T-helper 2 cell treated with Interferon-gamma antibody and Interleukin-4, amounts not matched to agents 100 ng/mL and 5 ng/mL, for 36 hours (primary cell): ENCODE measurements around the gene FHL3. TPM values are rescaled to one million over a fixed set of nuclear protein-coding genes. Genes with fewer than 3 reads are reported as not detected.

ENCODE experiments used
- intact Hi-C: fragments of 100-400 bp; cut with micrococcal nuclease; formaldehyde crosslinking; loops from one replicate; pipeline ENCODE4 v1.15.1; 2023
- total RNA-seq: library from RNA; stranded (reverse); gene quantifications from 2 replicates; pipeline ENCODE4 v1.2.3, GENCODE V29; 2022

The FHL3 gene, protein sequence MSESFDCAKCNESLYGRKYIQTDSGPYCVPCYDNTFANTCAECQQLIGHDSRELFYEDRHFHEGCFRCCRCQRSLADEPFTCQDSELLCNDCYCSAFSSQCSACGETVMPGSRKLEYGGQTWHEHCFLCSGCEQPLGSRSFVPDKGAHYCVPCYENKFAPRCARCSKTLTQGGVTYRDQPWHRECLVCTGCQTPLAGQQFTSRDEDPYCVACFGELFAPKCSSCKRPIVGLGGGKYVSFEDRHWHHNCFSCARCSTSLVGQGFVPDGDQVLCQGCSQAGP
- 14.7 and 16.3 TPM in 2 replicates for total RNA-seq

DNA sequence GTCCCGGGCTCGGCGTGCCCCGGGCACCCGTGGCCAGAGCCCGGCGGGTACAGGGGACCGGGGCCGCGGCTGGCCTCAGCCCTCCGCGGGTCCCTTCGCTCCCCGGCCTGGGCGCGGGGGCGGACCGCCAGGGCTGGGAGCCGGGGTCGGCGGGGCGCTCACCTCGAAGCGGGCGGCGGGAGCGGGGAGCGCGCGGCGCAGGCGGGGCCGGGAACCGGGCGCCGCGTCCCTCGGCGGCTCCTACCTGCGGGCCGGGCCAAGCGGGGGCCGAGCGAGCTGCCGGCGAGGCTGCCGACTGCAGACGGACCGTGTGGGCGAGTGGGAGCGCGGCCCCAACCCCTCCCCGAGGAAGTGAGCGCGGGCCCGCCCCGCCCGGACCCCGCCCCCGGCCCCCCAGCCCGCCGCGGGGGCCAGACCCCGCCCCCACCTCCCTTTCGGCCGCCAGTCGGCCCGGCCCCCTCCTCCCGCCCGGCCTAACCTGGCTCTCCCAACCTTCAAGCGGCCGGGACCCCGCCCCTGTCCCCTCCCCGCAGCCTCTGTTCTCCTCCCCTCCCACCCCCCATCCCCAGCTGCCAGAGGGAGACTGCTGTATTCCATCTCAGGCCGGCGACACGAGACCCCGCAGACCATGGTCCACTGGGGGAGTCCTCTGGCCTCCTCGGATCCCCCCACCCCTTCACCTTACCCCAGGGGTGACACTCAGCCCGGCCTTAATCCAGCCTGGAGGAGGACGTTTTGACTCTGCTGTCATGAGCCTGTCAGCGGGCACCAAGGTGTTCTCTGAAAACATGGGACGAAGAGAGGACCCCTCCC lies at the start of gene FHL3:
TSS of gene FHL3 (minus strand) at position 320 of the 813 bp plus-strand sequence. CDS start 6,102 bp downstream, outside the sequence.
- intact Hi-C loops, result loop anchor here (2.0 kb wide), 1 partner anchor 15 kb away; the partner anchor contains the start of gene SF3A3

DNA sequence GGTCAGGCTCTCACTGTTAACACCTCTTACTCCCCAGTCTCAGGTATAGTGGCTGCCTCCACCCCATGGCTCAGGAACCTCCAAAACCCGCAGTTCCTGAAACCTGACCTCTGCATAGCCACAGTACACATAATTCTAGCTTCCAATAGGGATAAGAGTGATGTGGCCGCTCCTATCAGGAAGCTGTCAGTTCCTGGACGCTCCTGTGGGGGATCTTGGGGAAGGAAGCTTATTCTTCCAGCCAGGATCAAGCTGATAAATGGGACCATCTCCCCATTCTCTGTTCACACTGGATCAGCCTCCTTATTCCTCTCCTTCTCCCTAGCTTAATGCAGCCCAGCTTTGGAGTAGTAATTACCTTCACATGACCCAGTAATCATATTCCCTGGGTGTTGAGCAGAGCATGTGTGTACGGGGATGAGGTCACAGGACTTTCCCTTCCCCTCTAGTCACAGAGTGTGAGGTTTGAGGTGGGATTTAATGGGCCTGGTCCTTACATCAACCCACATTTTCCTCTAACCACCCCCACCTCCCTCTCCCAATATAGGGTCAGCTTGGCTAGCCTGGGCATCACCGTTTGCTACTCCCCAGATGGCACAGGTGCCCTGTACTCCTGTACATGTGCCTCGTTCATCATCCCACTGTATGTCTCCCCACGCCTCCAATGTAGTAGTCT lies 48.2 kb upstream of the FHL3 start:
- intact Hi-C loops, result no loop called here

DNA sequence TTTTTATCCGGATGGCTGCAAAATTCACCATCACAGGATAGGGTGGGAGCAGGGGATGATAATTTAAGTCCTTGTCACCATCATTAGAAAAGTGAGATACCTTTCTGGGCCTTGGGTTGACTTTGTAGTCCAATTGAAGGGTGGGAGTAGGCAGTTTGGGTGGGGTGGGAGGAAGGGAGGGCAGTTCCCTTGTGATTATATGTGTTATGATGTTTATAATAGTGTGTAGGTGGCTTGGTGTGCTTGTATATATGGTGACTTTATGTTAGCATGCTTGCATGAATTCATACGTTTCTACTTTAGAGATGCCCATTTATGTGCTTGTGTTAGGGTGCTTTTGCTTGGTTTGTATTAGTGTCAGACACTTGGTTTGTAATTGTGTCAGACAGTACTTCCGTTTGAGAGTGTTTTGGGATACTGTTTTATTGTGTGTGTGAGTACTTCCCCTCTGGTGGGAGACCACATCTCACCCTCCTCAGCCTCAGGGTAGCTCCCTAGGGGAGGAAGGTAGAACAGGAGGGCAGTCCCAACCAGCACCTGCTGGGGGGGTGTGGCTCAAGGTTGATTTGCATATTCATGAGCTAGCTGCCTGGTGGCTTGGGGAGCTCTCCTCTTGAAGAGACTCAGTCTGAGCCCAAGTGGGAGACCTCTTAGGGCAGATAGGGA lies 47.6 kb upstream of the FHL3 start:
- intact Hi-C loops, result no loop called here

DNA sequence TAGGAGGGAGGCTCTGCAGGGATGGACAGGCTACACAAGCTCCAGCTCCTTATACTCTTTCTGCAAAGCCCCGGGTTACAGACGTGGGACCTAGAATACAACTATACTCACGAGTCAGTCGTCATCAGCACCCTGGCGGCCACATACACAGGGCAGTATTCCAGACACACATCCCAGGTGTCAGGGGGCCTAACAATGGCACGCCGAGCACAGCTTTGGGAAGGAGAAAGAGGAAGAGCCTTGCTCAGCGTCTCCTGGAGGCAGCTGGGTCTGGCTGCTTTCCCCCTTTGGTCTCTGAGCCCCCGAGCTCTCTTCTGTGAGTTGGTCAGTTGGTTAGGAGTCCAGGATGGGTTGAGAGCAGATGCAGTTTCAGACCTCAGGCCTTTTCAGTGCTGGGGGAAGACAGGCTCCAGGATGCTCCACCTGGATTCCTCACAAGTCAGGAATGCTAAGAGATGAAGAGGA lies 45.8 kb upstream of the FHL3 start:
- intact Hi-C loops, result no loop called here

DNA sequence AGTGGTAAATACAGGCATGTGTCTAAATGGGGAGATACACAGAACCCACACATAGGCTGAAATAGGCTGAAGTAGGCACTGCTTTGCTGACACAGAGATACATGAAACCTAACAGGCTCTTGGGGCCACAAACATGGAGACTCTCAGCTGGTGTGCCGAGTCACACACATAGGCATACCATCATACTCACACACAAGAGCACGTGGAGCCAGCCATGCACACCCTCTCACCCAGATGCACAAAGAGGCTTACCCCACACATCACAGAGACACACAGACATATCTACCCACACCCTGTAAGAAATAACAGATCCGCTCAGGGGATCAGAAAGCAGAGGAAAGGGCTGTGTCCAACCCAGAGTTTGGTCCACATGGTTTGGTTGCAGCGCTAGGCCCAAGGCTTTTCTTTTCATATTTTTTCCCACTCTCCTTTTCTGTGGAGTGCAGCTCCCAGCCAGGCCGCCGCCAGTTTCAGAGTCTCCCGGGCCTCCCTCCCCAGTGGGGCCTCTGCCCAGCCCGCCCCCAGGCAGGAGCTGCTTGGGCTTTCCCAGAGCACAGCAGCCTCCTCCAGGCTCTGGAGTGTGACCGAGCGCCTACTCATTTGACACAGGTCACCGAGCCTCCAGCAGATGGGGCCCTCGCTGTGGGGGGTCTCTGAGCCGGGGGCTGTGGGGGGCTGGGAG lies 45.2 kb upstream of the FHL3 start:
- intact Hi-C loops, result no loop called here

DNA sequence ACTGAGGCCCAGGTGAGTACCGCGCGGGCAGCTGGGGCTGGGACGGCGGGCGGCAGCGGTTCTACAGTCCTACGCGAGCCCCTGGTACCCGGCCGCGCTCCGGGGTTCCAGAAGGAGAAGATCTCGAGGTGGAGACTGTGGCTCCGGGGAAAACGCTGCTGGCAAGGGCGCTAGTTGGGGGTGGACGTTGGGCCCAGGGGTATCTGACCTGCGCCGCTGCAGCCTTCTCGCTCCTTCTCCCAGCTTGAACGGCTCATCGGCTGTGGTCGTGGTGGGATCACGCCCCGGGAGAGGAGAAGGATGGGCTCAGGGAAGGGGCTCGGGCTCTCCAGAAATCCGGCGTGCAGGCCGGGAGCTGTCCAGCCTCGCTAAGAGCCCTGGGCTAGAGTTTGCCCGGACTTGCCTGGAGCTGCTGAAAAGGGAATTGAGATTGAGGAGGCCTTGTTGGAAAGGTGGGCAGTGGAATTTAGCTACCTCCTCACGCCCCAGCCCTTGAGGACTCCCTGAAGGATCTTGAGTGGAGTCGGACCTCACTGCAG lies 42.4 kb upstream of the FHL3 start:
- intact Hi-C loops, result loop anchor here (10.0 kb wide), 1 partner anchor 787 kb away; no protein-coding TSS in a partner anchor

DNA sequence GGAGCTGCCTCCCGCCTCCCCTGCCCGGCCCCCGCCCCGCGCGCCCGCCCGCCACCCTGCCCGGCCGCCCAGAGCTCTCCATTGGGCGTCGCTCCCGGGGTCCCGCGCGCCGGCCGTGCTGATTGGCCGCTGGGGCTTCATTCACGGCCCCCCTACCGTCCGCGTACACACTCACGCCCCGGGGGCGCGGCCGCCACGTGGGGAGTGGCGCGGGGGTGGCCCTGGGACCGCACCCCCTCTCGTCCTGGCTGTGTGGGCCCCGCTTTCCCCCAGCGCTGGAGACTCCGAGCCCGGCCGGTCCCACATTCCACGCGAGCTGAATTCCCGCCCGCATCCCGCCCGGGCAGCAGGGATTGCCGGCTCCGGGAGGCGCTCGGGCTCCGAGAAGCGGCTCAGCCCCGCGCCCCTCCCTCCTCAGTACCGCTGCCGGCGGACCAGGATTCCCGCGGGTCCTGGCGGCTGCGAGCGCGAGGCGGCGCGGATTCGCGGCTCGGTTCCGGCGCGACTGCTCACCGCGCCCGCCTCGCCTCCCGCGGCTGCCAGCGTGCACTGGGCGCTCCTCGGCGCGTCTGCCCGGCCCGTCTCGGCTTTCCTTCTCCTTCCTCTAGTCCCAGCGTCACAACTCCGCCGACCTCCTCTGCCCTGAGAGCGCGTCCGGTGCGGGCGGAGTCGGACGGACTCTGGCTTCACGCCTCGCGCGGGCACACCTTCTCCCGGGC lies 41.7 kb upstream of the FHL3 start:
- intact Hi-C loops, result loop anchor here (10.0 kb wide), 1 partner anchor 788 kb away; no protein-coding TSS in a partner anchor

DNA sequence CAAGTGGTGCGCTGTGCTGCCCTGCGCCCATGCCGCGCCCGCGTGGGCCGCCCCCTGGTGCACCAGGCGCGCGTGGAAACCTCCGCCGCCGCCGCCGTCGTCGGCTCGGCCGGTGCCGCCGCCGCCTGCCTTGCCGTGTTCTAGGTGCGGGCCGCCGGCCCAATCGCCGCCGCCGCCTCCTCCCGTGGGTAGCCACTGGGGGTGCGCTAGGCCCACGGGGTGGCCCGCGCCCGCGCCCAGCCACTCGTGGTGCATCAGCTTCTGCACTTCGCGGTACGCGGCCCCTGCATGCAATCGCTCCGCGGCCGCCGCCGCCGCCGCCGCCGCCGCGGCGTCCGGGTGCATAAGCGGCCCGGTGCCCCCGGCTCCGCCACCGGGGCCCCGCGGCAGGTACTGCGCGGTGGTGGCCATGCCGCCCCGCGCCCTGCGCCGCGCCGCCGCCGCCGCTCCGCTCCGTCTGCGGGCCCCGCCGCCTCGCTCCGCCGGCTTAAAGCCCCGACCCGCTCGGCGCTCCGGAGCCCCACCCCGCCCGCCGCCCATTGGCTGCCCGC lies 41.1 kb upstream of the FHL3 start, which contains the start of gene POU3F1:
TSS of gene POU3F1 (minus strand) at position 461 of the 551 bp plus-strand sequence. CDS start at position 411, 50 bp downstream.
- intact Hi-C loops, result loop anchor here (10.0 kb wide), 1 partner anchor 788 kb away; no protein-coding TSS in a partner anchor

DNA sequence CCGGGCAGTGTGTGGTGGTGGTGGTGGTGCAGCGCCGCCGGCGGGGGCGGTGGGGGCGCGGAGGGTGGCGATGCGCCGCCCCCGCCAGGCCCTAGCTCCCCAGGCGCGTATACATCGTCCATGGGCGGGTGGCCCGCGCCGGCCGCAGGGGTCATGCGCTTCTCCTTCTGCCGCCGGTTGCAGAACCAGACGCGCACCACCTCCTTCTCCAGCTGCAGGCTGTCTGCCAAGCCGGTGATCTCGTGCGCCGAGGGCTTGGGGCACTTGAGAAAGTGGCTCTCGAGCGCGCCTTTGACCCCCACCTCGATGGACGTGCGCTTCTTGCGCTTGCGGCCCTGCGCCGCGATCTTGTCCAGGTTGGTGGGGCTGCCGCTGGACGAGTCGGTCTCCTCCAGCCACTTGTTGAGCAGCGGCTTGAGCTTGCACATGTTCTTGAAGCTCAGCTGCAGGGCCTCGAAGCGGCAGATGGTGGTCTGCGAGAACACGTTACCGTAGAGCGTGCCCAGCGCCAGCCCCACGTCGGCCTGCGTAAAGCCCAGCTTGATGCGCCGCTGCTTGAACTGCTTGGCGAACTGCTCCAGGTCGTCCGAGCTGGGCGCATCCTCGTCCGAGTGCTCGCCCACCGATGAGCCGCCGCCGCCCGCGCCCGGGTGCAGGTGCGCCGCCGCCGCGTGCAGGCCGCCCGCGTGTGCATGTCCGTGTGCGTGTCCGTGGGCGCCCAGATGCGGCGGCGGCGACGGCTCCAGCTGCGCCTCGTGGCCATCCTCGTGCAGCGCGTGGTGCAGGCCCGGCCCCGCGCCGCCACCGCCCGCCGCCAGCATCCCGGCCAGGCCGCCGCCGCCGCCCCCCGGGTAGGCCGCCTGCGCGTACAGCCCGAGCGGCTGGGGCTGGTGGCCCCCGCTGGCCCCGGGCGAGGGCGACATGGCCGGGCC lies 40.4 kb upstream of the FHL3 start:
- intact Hi-C loops, result loop anchor here (10.0 kb wide), 1 partner anchor 789 kb away; no protein-coding TSS in a partner anchor

DNA sequence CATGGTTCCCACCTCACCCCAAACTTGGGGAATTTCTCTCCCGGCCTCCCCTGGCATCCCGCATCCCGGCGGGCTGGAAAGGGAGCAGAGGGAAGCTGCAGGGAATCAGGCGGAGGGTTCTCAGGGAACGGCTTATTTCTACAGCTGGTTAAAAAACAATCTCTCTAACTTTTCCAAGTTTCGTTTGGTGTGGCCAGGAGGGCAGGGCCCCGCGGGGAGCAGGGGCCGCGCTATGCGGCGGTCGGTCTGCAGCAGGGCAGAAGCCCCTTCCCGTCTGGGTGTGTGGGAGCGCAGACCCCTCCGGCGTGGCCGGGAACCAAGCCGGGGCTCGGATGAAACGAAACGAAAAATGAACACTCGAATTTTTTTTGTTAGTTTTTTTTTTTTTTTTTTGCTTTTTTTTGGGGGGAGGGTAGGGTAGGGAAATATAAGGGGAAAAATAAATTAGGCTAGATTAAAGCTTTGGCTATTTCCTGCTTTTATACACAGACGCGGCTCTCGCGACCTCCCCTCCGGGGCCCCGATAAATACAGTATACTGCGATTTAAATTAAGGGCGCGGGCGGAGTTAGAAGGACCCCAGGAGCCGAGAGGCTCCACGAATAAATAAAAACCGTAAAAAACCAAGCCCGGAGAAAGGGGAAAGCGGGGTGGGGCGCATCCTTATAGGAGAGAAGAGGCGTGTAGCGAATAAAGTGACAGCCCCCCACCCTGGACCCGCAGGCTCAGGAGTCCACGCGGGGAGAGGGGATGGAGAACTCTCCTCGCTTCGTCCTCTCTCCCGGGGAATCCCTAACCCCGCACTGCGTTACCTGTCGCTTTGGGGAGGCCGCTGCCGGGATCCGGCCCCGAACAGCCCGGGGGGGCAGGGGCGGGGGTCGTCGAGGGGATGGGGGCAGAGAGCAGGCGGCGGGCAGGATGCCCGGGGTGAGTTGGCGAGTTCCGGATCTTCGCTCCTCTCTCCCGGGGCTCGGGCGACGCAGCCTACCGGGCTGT lies 39.2 kb upstream of the FHL3 start:
- intact Hi-C loops, result loop anchor here (10.0 kb wide), 1 partner anchor 790 kb away; no protein-coding TSS in a partner anchor

DNA sequence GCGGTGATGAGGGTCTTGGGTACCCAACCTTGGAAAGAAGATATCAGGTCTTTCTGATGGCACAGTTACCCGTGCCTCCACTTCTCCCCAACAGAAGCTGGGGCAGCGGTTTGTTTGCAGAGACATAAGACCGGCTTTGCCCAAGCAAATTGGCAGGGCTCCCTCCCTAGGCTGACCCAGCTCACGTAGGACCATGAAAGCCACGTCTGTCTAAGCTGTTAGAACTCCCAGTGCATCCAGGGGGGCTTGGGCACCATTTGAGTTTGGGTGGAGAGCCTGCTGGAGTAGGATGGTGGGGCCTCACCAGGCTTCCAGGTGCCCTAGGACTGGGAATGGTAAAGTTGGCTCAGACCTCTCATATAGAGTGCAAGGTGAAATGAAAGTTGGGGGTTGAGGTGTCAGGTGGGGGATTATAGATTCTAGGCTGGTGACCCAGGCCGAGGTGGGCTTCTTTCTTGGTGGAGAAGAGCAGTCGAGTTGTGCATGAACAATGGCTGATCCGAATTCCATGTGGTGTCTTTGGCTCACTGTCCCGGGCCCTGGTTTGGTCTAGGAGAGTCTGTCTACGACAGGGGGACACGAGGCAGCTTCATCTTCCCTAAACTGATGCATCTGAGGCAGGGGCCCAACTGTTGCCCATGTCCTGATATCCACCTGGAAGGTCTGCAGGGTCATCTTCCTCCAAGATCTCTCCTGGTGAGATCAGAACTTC lies 37.9 kb upstream of the FHL3 start:
- intact Hi-C loops, result loop anchor here (10.0 kb wide), 1 partner anchor 792 kb away; no protein-coding TSS in a partner anchor

DNA sequence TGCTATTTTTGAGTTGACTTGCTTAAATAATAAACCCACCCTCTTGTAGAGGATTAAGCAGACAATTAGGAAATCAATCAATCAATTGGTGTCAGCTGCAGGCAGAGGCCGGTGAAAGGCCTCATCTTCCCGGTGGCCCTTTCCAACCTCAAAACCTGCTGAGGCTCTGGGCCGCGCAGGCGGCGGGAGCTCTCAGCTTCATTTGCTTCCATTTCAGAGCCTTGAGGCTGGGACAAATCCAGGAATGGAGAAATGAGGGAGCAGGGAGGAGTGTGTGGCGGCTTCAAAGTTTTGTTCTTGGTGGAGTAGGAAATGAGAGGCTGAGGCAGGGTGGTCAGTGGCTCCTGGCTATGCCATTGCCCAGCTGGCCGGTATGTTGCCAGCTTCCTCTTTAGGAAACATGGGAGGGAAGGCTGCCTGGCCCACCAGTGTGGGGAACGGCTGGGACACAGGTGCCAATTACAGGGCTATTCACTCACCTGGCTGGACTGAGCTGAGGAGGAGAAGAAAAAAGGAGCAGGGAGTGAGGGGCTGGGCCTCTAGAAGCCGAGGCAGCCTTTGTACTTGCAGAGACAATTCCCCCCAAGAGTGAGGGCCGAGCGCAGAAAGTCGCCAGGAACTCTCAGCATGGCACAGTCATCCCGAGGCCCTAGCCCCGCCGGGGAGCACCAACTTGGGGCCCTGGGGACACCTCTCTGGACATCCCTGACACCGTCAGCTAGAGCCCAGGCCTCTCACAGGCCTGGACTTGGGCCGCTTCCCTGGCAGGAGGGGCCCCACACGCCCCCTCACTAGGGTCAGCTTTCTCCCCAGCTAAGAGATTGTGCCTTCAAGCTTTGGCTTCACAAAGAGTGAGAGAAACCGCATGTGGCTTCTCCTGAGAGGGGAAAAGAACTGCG lies 36.9 kb upstream of the FHL3 start:
- intact Hi-C loops, result loop anchor here (10.0 kb wide), 1 partner anchor 793 kb away; no protein-coding TSS in a partner anchor

DNA sequence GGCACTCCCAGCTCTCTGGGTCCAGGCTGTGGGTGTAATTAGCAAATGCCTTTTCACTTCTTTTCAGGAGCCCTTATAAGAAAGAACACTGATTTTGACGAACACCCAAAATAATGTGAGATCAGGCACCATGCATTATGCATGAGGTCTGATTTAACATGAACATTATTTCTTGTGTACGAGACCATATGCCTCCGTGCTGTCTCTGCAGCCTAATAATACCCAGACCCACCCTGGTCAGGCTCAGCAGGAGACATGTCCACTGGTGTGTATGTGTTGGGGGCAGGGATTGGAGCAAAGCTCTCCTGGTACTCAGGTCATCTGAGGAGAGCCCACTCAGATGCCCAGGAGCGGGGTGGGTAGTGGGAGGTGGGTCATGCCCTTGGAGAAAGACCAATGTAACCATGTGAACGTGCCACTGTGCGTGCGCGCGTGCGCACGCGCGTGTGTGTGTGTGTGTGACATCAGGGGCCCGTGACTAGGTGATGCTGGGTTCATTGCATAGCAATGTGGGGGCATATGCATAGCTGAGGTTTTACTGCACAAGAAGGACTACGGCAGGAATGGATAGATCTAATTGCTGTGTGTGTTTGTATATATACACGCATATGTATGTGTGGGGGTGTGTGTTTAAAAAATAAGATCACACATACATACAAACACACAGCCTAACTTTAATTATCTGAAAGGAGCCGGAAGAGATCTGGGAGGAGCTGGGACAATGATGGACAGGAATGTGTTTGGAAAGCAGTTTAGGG lies 34.2 kb upstream of the FHL3 start:
- intact Hi-C loops, result loop anchor here (10.0 kb wide), 1 partner anchor 795 kb away; no protein-coding TSS in a partner anchor

DNA sequence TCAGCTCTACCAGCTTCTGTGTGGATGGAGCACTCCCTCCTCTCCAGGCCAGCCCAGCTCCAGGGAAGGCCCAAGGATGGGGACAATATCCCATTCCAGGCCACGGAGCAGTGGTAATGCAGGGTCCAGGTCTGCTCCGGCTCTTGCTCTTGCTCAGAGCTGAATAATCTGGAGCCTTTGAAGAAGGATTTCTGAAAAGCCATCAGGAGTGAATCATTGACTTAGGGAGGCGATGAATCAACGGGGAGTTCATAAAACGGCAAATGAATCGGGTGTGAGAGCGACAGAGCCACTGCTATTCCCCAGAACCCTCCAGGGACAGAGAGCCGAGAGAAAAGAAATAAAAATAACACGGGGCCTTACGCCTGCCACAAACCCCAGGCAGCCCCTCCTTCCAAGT lies 33.5 kb upstream of the FHL3 start:
- intact Hi-C loops, result no loop called here
